Fibroblast of lung (primary cell): Measurements from ENCODE around the gene RBBP6. TPM values are rescaled to one million over a fixed set of nuclear protein-coding genes. Genes with fewer than 3 reads are reported as not detected.
"Not testable (repeated sequence)": the region's sequence is repeated elsewhere in the genome, so short reads cannot be mapped to it uniquely, and the experiment has no call there.

ENCODE experiments used
- DNase-seq, 2 donors: peaks; one replicate each; pipeline versions ENCODE4 v3.0.0 to v3.0.0-alpha.2; 2010; ENCODE audit warnings: low read depth in 2 of 2
- H2AFZ ChIP-seq: 2 replicates; pipeline ENCODE4 v1.5.1; 2012; ENCODE audit warnings: low read length, control low read depth, inconsistent platforms
- H3K27ac ChIP-seq: 2 replicates; pipeline ENCODE4 v1.5.1; 2011; ENCODE audit warnings: low read length, control low read depth; ENCODE audit not compliant: insufficient read depth
- H3K27me3 ChIP-seq: 2 replicates; pipeline ENCODE4 v1.5.1; 2011; ENCODE audit warnings: mild to moderate bottlenecking, low read length; ENCODE audit not compliant: control insufficient read depth, insufficient read depth
- H3K36me3 ChIP-seq: 2 replicates; pipeline ENCODE4 v1.5.1; 2011; ENCODE audit warnings: low read length; ENCODE audit not compliant: control insufficient read depth, insufficient read depth
- H3K4me1 ChIP-seq: 2 replicates; pipeline ENCODE4 v1.5.1; 2011; ENCODE audit warnings: low read length; ENCODE audit not compliant: control insufficient read depth, insufficient read depth; ENCODE audit errors: extremely low read depth
- H3K4me2 ChIP-seq: 2 replicates; pipeline ENCODE4 v1.5.1; 2011; ENCODE audit warnings: low read length, control low read depth; ENCODE audit not compliant: insufficient read depth; ENCODE audit errors: extremely low read depth
- H3K4me3 ChIP-seq, 4 experiments: fragments of 200-600 bp in 1 of 4; sonication (generic) in 1 of 4; replicated peaks in 1 of 4; 2 replicates each; pipeline ENCODE4 v1.5.1; 2011 to 2016; ENCODE audit warnings: low read length in 4 of 4, low read depth in 3 of 4, mild to moderate bottlenecking in 3 of 4, control low read depth in 2 of 4, inconsistent platforms in 1 of 4, mixed read lengths in 1 of 4; ENCODE audit not compliant: insufficient read depth in 1 of 4; ENCODE audit errors: control extremely low read depth in 1 of 4
- H3K79me2 ChIP-seq: 2 replicates; pipeline ENCODE4 v1.5.1; 2012; ENCODE audit warnings: mild to moderate bottlenecking, low read length, inconsistent platforms; ENCODE audit not compliant: control insufficient read depth, insufficient read depth
- H3K9ac ChIP-seq: 2 replicates; pipeline ENCODE4 v1.5.1; 2011; ENCODE audit warnings: mild to moderate bottlenecking, low read length, control low read depth; ENCODE audit not compliant: insufficient read depth
- H3K9me3 ChIP-seq: 2 replicates; pipeline ENCODE4 v1.5.1; 2012; ENCODE audit warnings: low read depth, low read length; ENCODE audit not compliant: control insufficient read depth, insufficient read depth
- H4K20me1 ChIP-seq: 2 replicates; pipeline ENCODE4 v1.5.1; 2011; ENCODE audit warnings: low read length; ENCODE audit not compliant: control insufficient read depth, insufficient read depth; ENCODE audit errors: extremely low read depth
- CTCF ChIP-seq, 2 donors: IDR thresholded peaks in 1 of 2; conservative IDR thresholded peaks in 1 of 2; 1 replicate in 1 of 2; 2 replicates in 1 of 2; pipeline ENCODE4 v1.5.1; 2011 to 2012; ENCODE audit warnings: low read length in 2 of 2, control low read depth in 1 of 2, inconsistent platforms in 1 of 2, low read depth in 1 of 2, mild to moderate bottlenecking in 1 of 2
- EZH2 ChIP-seq: IDR thresholded peaks from 2 replicates; pipeline ENCODE4 v1.5.1; 2012; ENCODE audit warnings: low read length, control low read depth, mild to moderate bottlenecking; ENCODE audit errors: missing control alignments
- polyA plus RNA-seq, 2 donors: library from polyadenylated mRNA; depleted of rRNA in 1 of 2; stranded (reverse) in 1 of 2; unstranded in 1 of 2; fragments of >200 nt; gene quantifications; 2 replicates each; pipeline ENCODE4 v1.2.1, GENCODE V29; 2011 to 2012; ENCODE audit warnings: missing spikeins in 1 of 2
- total RNA-seq: library from RNA; depleted of rRNA; stranded (reverse); fragments of >200 nt; gene quantifications from 2 replicates; pipeline ENCODE4 v1.2.1, GENCODE V29; 2014

The RBBP6 gene
- total and polyA plus RNA-seq, 2 donors (not counting 1 experiment from before 2014, with no cell fraction given) = 16.8 to 26.4 TPM

GRCh38 chr16:24493821-24494220 lies 45.5 kb upstream of the RBBP6 start:
- Histone ChIP-seq H3K36me3 (no peaks in the 10 kb centered on the region), H3K4me1 (no peaks in the 10 kb centered on the region), H3K4me2 (no peak overlapping the region), H4K20me1 (no peaks in the 10 kb centered on the region), H3K27ac (no peak overlapping the region), H3K4me3 (no peak overlapping the region), H3K9me3 (no peaks in the 10 kb centered on the region), H3K79me2 (no peaks in the 10 kb centered on the region), H3K27me3 (no peaks in the 10 kb centered on the region), H3K9ac (no peak overlapping the region), H2AFZ (no peak overlapping the region)
- no peak for DNase-seq
- TF ChIP-seq CTCF (conservative IDR thresholded peaks at IDR 0.05 in 1 of 2, IDR thresholded peaks at IDR 0.05 in 1 of 2; ENCODE audit: low read depth in 1 of 2, low read length in 2 of 2) = no peak
- TF ChIP-seq EZH2 = no peak

- not testable (repeated sequence) for H3K79me2 ChIP-seq, H3K27ac ChIP-seq
Observed at GRCh38 chr16:24495207-24495606, 44.2 kb upstream of the RBBP6 start.

GRCh38 chr16:24497440-24497839 lies 41.9 kb upstream of the RBBP6 start:
- H3K9ac ChIP-seq = no peak overlapping the region
- DNase-seq = peak in 1 of 2 donors; percentile 5

More at GRCh38 chr16:24495207-24495606, 44.2 kb upstream of the RBBP6 start:
- not testable (repeated sequence) for H2AFZ ChIP-seq, H4K20me1 ChIP-seq, H3K9me3 ChIP-seq, H3K4me3 ChIP-seq, H3K4me2 ChIP-seq, H3K36me3 ChIP-seq, DNase-seq, H3K4me1 ChIP-seq, H3K27me3 ChIP-seq, H3K9ac ChIP-seq

More at GRCh38 chr16:24497440-24497839, 41.9 kb upstream of the RBBP6 start:
- Histone ChIP-seq H4K20me1 (no peaks in the 10 kb centered on the region), H3K9me3 (no peaks in the 10 kb centered on the region), H3K27me3 (peaks cover 2% of the 10 kb centered on the region), H3K79me2 (no peaks in the 10 kb centered on the region), H3K36me3 (no peaks in the 10 kb centered on the region), H3K4me1 (no peaks in the 10 kb centered on the region), H3K27ac (no peak overlapping the region), H2AFZ (no peak overlapping the region), H3K4me3 (no peak overlapping the region), H3K4me2 (no peak overlapping the region)
- TF ChIP-seq EZH2 (no peak), CTCF (conservative IDR thresholded peaks at IDR 0.05 in 1 of 2, IDR thresholded peaks at IDR 0.05 in 1 of 2; ENCODE audit: low read depth in 1 of 2, low read length in 2 of 2) (no peak)
